Activated CD8-positive, alpha-beta T cell treated with anti-CD3 and anti-CD28 coated beads for 36 hours (primary cell): ENCODE data around the gene CD38. TPM values are rescaled to one million over a fixed set of nuclear protein-coding genes. Genes with fewer than 3 reads are reported as not detected.

Source experiments
- ATAC-seq: fragments of 200-7000 bp; cut with Tn5 transposase; one replicate; pipeline ENCODE4 v1.10.0; 2021; ENCODE audit warnings: mild to moderate bottlenecking, moderate library complexity
- CTCF ChIA-PET: fragments of 350-600 bp; sonication (Branson Sonifier 250); formaldehyde crosslinking; loops from one replicate; lab custom pipeline; 2021; ENCODE audit warnings: antibody characterized with exemption; lab: Charles Lee
- POLR2A ChIA-PET: fragments of 350-600 bp; sonication (Branson Sonifier 250); formaldehyde crosslinking; loops from one replicate; lab custom pipeline; 2021; ENCODE audit warnings: antibody characterized with exemption; lab: Charles Lee
- DNase-seq: peaks from one replicate; pipeline ENCODE4 v3.0.0-alpha.2; 2020
- H3K27ac Mint-ChIP-seq: one replicate; pipeline ENCODE4 v1.8.0; 2021; ENCODE audit warnings: mild to moderate bottlenecking, mixed read lengths
- H3K27me3 Mint-ChIP-seq: one replicate; pipeline ENCODE4 v1.8.0; 2021; ENCODE audit warnings: mixed read lengths
- H3K36me3 Mint-ChIP-seq: one replicate; pipeline ENCODE4 v1.8.0; 2021; ENCODE audit warnings: low read depth, mixed read lengths
- H3K4me1 Mint-ChIP-seq: one replicate; pipeline ENCODE4 v1.8.0; 2021; ENCODE audit warnings: low read depth, mixed read lengths
- H3K4me3 Mint-ChIP-seq: one replicate; pipeline ENCODE4 v1.8.0; 2021; ENCODE audit warnings: mild to moderate bottlenecking, moderate library complexity, mixed read lengths
- H3K9me3 Mint-ChIP-seq: one replicate; pipeline ENCODE4 v1.8.0; 2021; ENCODE audit warnings: mixed read lengths
- intact Hi-C: fragments of 100-400 bp; cut with micrococcal nuclease; formaldehyde crosslinking; loops from one replicate; pipeline ENCODE4 v1.10.0; 2022
- total RNA-seq, 2 experiments: library from RNA; stranded (reverse); gene quantifications; one replicate each; pipeline ENCODE4 v1.2.3, GENCODE V29; 2021
- TF ChIP-seq, protein P1 (sequence below): fragments of 200-600 bp; IDR thresholded peaks from one replicate; pipeline ENCODE4 v1.8.0; 2022; ENCODE audit warnings: antibody characterized with exemption, mild to moderate bottlenecking

Gene CD38
- total RNA-seq, 2 experiments from 2014 or later: 24.3 to 25.6 TPM

GRCh38 chr4:15805583-15806517 lies 27.7 kb downstream of the CD38 start:
- ATAC-seq (peak; percentile 81), DNase-seq (peak; percentile 61)
- H3K4me1 Mint-ChIP-seq: peaks cover 19% of the 10 kb centered on the region
- H3K27ac Mint-ChIP-seq: no peak overlapping the region
- no peaks in the 10 kb centered on the region for H3K27me3 Mint-ChIP-seq
- no peak overlapping the region for H3K4me3 Mint-ChIP-seq
- no peaks in the 10 kb centered on the region for H3K9me3 Mint-ChIP-seq
- TF ChIP-seq, protein P1, sequence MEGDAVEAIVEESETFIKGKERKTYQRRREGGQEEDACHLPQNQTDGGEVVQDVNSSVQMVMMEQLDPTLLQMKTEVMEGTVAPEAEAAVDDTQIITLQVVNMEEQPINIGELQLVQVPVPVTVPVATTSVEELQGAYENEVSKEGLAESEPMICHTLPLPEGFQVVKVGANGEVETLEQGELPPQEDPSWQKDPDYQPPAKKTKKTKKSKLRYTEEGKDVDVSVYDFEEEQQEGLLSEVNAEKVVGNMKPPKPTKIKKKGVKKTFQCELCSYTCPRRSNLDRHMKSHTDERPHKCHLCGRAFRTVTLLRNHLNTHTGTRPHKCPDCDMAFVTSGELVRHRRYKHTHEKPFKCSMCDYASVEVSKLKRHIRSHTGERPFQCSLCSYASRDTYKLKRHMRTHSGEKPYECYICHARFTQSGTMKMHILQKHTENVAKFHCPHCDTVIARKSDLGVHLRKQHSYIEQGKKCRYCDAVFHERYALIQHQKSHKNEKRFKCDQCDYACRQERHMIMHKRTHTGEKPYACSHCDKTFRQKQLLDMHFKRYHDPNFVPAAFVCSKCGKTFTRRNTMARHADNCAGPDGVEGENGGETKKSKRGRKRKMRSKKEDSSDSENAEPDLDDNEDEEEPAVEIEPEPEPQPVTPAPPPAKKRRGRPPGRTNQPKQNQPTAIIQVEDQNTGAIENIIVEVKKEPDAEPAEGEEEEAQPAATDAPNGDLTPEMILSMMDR: peak; percentile 78
- CTCF ChIA-PET: interaction anchor here (0.6 to 7.5 kb wide), 78 partner anchors 10 to 458 kb away, joined by 3 to 124 read pairs (median 5); partner anchors contain the start of genes FGFBP1 and FGFBP2
- peaks cover 2% of the 10 kb centered on the region for H3K36me3 Mint-ChIP-seq
- intact Hi-C loops: loop anchor here (2.0 to 5.0 kb wide), 4 partner anchors 74 to 196 kb away; no protein-coding TSS in a partner anchor
- POLR2A ChIA-PET: interaction anchor here (0.9 to 1.0 kb wide), 2 partner anchors 67 to 156 kb away, joined by 4 read pairs; no protein-coding TSS in a partner anchor

GRCh38 chr4:15809058-15809457 lies 30.9 kb downstream of the CD38 start:
- CTCF ChIA-PET: interaction anchor here (0.6 to 7.5 kb wide), 8 partner anchors 9 to 193 kb away, joined by 3 to 124 read pairs (median 4); no protein-coding TSS in a partner anchor
- TF ChIP-seq, protein P1: no peak
- Mint-ChIP-seq H3K27me3 (no peaks in the 10 kb centered on the region), H3K9me3 (no peaks in the 10 kb centered on the region), H3K36me3 (peaks cover 7% of the 10 kb centered on the region), H3K4me1 (peaks cover 19% of the 10 kb centered on the region), H3K4me3 (no peak overlapping the region), H3K27ac (peak overlapping the region; percentile 3)
- ATAC-seq: peak; percentile 55
- POLR2A ChIA-PET: no interaction called here
- intact Hi-C loops: loop anchor here (5.0 kb wide), 3 partner anchors 73 to 193 kb away; no protein-coding TSS in a partner anchor
- DNase-seq: no peak

GRCh38 chr4:15809466-15809865 lies 31.3 kb downstream of the CD38 start:
- TF ChIP-seq, protein P1: no peak
- Mint-ChIP-seq H3K4me1 (peaks cover 19% of the 10 kb centered on the region), H3K27ac (no peak overlapping the region), H3K36me3 (peaks cover 7% of the 10 kb centered on the region), H3K4me3 (no peak overlapping the region), H3K9me3 (no peaks in the 10 kb centered on the region), H3K27me3 (no peaks in the 10 kb centered on the region)
- intact Hi-C loops: loop anchor here (5.0 kb wide), 3 partner anchors 73 to 193 kb away; no protein-coding TSS in a partner anchor
- ChIA-PET CTCF (interaction anchor here (1.0 to 7.5 kb wide), 6 partner anchors 8 to 192 kb away, joined by 3 to 124 read pairs (median 7); no protein-coding TSS in a partner anchor), POLR2A (interaction anchor here (0.6 kb wide), 1 partner anchor 91 kb away, joined by 5 read pairs; no protein-coding TSS in a partner anchor)
- ATAC-seq (no peak), DNase-seq (no peak)

- Mint-ChIP-seq H3K36me3 (peaks cover 8% of the 10 kb centered on the region), H3K27ac (no peak overlapping the region), H3K27me3 (no peaks in the 10 kb centered on the region), H3K4me3 (no peak overlapping the region), H3K9me3 (no peaks in the 10 kb centered on the region), H3K4me1 (peaks cover 13% of the 10 kb centered on the region)
- DNase-seq: no peak
- TF ChIP-seq, protein P1: no peak
- ChIA-PET POLR2A (no interaction called here), CTCF (no interaction called here)
- intact Hi-C loops: no loop called here
- no peak for ATAC-seq
These were observed 33.7 kb downstream of the CD38 start for GRCh38 chr4:15811703-15812337.
